ENCODE data around the gene MGA.
"Not testable (repeated sequence)": the region's sequence is repeated elsewhere in the genome, so short reads cannot be mapped to it uniquely, and the experiment has no call there.

The MGA gene

GRCh38 chr15:41716864-41717263 lies 56.7 kb downstream of the MGA start:
- TF ChIP-seq CTCF (IDR thresholded peaks at IDR 0.05; ENCODE audit: control insufficient read depth, insufficient read depth, low read depth, low read length, missing control alignments) = no peak
- DNase-seq (ENCODE audit: low read depth) = no peak
- no peak overlapping the region for H3K4me3 ChIP-seq (ENCODE audit: control insufficient read depth, low read depth, low read length)

- TF ChIP-seq CTCF (IDR thresholded peaks at IDR 0.05; ENCODE audit: control insufficient read depth, insufficient read depth, low read depth, low read length, missing control alignments) = no peak
- H3K4me3 ChIP-seq (ENCODE audit: control insufficient read depth, low read depth, low read length) = no peak overlapping the region
- peak; percentile 44 for DNase-seq (ENCODE audit: low read depth)
Measured at GRCh38 chr15:41727143-41727542, 66.9 kb downstream of the MGA start.

DNA sequence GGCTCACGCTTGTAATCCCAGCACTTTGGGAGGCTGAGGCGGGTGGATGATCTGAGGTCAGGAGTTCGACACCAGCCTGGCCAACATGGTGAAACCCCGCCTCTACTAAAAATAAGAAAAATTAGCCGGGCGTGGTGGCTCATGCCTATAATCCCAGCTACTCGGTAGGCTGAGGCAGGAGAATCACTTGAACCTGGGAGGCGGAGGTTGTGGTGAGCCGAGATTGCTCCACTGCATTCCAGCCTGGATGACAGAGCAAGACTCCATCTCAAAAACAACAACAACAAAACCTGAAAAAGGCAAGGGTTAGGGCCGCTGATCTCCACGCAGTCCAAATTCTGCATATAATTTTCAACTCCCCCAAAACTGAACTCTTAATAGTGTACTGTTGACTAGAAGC lies 67.9 kb downstream of the MGA start:
- not testable (repeated sequence) for DNase-seq (ENCODE audit: low read depth); H3K4me3 ChIP-seq (ENCODE audit: control insufficient read depth, low read depth, low read length)

- no peak for TF ChIP-seq CTCF (IDR thresholded peaks at IDR 0.05; ENCODE audit: control insufficient read depth, insufficient read depth, low read depth, low read length, missing control alignments)
- no peak for DNase-seq (ENCODE audit: low read depth)
- H3K4me3 ChIP-seq (ENCODE audit: control insufficient read depth, low read depth, low read length) = no peak overlapping the region
Measured at GRCh38 chr15:41730543-41730942, 70.3 kb downstream of the MGA start.

DNA sequence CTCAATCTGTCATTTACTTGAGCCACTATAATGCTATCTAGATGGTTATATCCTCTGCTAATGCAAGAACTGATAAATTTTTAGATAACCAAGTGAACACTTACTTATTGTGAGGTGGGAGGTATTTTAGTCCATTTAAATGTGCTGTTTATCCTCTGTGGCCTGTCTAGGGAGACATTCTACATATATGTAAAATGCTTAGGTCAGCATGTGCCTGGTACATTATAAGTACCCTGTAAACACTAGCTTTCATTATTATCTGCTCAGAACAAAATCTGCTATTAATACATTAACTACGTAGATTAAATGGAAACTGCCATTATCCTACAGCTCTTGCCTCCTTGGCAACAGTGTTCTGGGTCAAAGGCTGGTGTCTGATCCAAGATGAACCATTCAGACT lies 72.3 kb downstream of the MGA start:
- TF ChIP-seq CTCF (IDR thresholded peaks at IDR 0.05; ENCODE audit: control insufficient read depth, insufficient read depth, low read depth, low read length, missing control alignments) = no peak
- no peak for DNase-seq (ENCODE audit: low read depth)
- H3K4me3 ChIP-seq (ENCODE audit: control insufficient read depth, low read depth, low read length) = no peak overlapping the region

- DNase-seq (ENCODE audit: low read depth) = no peak
- TF ChIP-seq CTCF (IDR thresholded peaks at IDR 0.05; ENCODE audit: control insufficient read depth, insufficient read depth, low read depth, low read length, missing control alignments) = no peak
- no peak overlapping the region for H3K4me3 ChIP-seq (ENCODE audit: control insufficient read depth, low read depth, low read length)
Measured at GRCh38 chr15:41734079-41734478, 73.9 kb downstream of the MGA start.

GRCh38 chr15:41735046-41735445 lies 74.8 kb downstream of the MGA start:
- no peak for DNase-seq (ENCODE audit: low read depth)
- no peak for TF ChIP-seq CTCF (IDR thresholded peaks at IDR 0.05; ENCODE audit: control insufficient read depth, insufficient read depth, low read depth, low read length, missing control alignments)
- H3K4me3 ChIP-seq (ENCODE audit: control insufficient read depth, low read depth, low read length) = no peak overlapping the region

DNA sequence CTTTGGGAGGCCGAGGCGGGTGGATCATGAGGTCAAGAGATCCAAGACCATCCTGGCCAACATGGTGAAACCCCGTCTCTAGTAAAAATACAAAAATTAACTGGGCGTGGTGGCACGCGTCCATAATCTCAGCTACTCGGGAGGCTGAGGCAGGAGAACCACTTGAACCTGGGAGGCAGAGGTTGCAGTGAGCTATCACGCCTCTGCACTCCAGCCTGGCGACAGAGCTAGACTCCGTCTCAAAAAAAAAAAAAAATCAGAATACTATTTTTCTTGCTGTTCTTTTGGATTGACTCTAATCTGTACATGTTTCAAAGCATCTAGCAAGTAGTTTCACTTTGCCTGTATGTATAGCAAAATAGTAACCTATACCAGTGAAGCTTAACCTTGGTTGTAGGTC lies 75.3 kb downstream of the MGA start:
- not testable (repeated sequence) for H3K4me3 ChIP-seq (ENCODE audit: control insufficient read depth, low read depth, low read length); DNase-seq (ENCODE audit: low read depth)

Data from AG09309 (cell line).